GM23338 (cell line): ENCODE data around the gene SRCIN1.

Experiments
- CREB1 ChIP-seq: fragments of 250-450 bp; sonication (Bioruptor Pico); IDR thresholded peaks from 2 replicates; pipeline ENCODE4 v1.5.0; 2020; ENCODE audit warnings: low read depth, mild to moderate bottlenecking, moderate library complexity
- EZH2 ChIP-seq: fragments of 200-600 bp; sonication (generic); IDR thresholded peaks from one replicate; pipeline ENCODE4 v1.8.0; 2017; ENCODE audit warnings: antibody characterized with exemption, mild to moderate bottlenecking, low read depth; ENCODE audit not compliant: unreplicated experiment
- EZH2phosphoT487 ChIP-seq: fragments of 200-600 bp; sonication (generic); IDR thresholded peaks from one replicate; pipeline ENCODE4 v1.8.1; 2018; ENCODE audit warnings: antibody characterized with exemption; ENCODE audit not compliant: unreplicated experiment
- JUNB ChIP-seq: IDR thresholded peaks from one replicate; pipeline ENCODE4 v1.6.1; 2016; ENCODE audit warnings: antibody characterized with exemption; ENCODE audit not compliant: unreplicated experiment
- NANOG ChIP-seq: IDR thresholded peaks from 2 replicates; pipeline ENCODE4 v1.6.1; 2016; ENCODE audit warnings: antibody characterized with exemption, borderline replicate concordance
- POLR2AphosphoS5 ChIP-seq: IDR thresholded peaks from 2 replicates; pipeline ENCODE4 v1.6.1; 2016; ENCODE audit warnings: antibody characterized with exemption, low read depth
- STAT1 ChIP-seq: IDR thresholded peaks from one replicate; pipeline ENCODE4 v1.6.1; 2016; ENCODE audit warnings: antibody characterized with exemption; ENCODE audit not compliant: unreplicated experiment
- ZNF114 ChIP-seq: fragments of 250-450 bp; sonication (Bioruptor Pico); IDR thresholded peaks from 2 replicates; pipeline ENCODE4 v1.5.0; 2020; ENCODE audit warnings: mild to moderate bottlenecking, moderate library complexity
- ZNF331 ChIP-seq: fragments of 250-450 bp; sonication (Bioruptor Pico); IDR thresholded peaks from 2 replicates; pipeline ENCODE4 v1.5.0; 2020; ENCODE audit warnings: low read depth, mild to moderate bottlenecking, moderate library complexity
- TF ChIP-seq, protein P1 (sequence below): fragments of 250-450 bp; sonication (Bioruptor Pico); IDR thresholded peaks from 2 replicates; pipeline ENCODE4 v1.5.0; 2020; ENCODE audit warnings: mild to moderate bottlenecking, moderate library complexity
- TF ChIP-seq, protein P2 (sequence below), 2 experiments: fragments of 200-600 bp in 1 of 2; sonication (generic) in 1 of 2; conservative IDR thresholded peaks; 2 replicates each; pipeline versions ENCODE4 v1.5.1 to v1.6.1; 2016 to 2017; ENCODE audit warnings: antibody characterized with exemption in 2 of 2, low read depth in 2 of 2, mild to moderate bottlenecking in 2 of 2, moderate library complexity in 1 of 2
- TF ChIP-seq, protein P3 (sequence below): IDR thresholded peaks from 2 replicates; pipeline ENCODE4 v1.6.1; 2016; ENCODE audit warnings: antibody characterized with exemption
- TF ChIP-seq, protein P4 (sequence below): IDR thresholded peaks from one replicate; pipeline ENCODE4 v1.6.1; 2018; ENCODE audit warnings: antibody characterized with exemption; ENCODE audit not compliant: unreplicated experiment

DNA sequence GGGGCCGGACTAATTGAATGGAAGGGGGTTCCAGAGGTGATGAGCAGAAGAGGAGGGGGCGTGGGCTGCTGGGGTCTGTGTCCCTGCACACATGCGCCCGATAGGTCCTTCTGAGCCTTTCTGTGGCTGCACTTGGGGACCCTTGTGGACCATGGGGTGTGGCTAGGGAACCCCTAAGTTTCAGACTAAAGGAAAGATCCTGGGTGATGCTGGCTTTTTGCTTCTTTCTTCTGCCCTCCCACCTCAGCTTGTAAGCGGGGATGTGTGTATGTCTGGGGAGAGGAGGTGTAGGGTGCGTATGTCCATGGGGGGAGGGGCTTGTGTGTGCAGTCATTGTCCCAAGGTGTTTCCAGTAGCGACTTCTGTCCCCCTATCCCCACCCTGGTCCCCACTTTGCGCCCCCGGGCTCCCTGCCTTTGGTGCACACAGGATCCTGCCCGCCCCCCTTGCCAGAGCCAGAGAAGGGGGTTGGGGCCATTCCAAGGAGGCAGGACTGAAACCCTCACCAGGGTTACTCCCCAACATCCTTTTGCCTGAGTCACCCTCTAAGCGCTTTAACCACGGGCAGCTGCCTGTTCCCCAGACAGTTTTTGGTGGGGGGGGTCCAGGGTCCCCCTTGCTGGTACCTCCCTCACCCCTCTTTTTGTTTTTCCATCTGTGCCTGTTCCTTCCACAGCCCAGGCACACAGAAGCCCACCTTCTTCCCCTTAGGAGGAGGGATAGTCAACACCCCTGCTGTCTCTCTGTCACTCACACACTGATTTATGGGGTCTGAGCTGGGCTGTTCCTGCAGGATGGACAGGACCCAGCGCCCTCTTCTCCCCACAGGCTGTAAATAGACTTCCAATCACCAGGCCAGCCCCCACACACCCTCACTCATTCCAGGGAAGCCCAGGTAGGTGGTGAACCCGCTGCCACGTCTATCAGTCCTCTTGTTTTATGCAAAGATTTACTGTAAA lies 94.3 kb downstream of the SRCIN1 start:
- TF ChIP-seq EZH2phosphoT487 (no peak), POLR2AphosphoS5 (peak; percentile 53), EZH2 (no peak), CREB1 (CRISPR knock-in tag) (no peak), ZNF114 (CRISPR knock-in tag) (no peak), NANOG (no peak), STAT1 (no peak), JUNB (no peak), ZNF331 (CRISPR knock-in tag) (no peak)
- TF ChIP-seq, protein P1, sequence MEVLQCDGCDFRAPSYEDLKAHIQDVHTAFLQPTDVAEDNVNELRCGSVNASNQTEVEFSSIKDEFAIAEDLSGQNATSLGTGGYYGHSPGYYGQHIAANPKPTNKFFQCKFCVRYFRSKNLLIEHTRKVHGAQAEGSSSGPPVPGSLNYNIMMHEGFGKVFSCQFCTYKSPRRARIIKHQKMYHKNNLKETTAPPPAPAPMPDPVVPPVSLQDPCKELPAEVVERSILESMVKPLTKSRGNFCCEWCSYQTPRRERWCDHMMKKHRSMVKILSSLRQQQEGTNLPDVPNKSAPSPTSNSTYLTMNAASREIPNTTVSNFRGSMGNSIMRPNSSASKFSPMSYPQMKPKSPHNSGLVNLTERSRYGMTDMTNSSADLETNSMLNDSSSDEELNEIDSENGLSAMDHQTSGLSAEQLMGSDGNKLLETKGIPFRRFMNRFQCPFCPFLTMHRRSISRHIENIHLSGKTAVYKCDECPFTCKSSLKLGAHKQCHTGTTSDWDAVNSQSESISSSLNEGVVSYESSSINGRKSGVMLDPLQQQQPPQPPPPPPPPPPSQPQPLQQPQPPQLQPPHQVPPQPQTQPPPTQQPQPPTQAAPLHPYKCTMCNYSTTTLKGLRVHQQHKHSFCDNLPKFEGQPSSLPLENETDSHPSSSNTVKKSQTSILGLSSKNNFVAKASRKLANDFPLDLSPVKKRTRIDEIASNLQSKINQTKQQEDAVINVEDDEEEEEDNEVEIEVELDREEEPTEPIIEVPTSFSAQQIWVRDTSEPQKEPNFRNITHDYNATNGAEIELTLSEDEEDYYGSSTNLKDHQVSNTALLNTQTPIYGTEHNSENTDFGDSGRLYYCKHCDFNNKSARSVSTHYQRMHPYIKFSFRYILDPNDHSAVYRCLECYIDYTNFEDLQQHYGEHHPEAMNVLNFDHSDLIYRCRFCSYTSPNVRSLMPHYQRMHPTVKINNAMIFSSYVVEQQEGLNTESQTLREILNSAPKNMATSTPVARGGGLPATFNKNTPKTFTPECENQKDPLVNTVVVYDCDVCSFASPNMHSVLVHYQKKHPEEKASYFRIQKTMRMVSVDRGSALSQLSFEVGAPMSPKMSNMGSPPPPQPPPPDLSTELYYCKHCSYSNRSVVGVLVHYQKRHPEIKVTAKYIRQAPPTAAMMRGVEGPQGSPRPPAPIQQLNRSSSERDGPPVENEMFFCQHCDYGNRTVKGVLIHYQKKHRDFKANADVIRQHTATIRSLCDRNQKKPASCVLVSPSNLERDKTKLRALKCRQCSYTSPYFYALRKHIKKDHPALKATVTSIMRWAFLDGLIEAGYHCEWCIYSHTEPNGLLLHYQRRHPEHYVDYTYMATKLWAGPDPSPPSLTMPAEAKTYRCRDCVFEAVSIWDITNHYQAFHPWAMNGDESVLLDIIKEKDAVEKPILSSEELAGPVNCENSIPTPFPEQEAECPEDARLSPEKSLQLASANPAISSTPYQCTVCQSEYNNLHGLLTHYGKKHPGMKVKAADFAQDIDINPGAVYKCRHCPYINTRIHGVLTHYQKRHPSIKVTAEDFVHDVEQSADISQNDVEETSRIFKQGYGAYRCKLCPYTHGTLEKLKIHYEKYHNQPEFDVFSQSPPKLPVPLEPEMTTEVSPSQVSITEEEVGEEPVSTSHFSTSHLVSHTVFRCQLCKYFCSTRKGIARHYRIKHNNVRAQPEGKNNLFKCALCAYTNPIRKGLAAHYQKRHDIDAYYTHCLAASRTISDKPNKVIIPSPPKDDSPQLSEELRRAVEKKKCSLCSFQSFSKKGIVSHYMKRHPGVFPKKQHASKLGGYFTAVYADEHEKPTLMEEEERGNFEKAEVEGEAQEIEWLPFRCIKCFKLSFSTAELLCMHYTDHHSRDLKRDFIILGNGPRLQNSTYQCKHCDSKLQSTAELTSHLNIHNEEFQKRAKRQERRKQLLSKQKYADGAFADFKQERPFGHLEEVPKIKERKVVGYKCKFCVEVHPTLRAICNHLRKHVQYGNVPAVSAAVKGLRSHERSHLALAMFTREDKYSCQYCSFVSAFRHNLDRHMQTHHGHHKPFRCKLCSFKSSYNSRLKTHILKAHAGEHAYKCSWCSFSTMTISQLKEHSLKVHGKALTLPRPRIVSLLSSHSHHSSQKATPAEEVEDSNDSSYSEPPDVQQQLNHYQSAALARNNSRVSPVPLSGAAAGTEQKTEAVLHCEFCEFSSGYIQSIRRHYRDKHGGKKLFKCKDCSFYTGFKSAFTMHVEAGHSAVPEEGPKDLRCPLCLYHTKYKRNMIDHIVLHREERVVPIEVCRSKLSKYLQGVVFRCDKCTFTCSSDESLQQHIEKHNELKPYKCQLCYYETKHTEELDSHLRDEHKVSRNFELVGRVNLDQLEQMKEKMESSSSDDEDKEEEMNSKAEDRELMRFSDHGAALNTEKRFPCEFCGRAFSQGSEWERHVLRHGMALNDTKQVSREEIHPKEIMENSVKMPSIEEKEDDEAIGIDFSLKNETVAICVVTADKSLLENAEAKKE (CRISPR knock-in tag), result no peak
- TF ChIP-seq, protein P2, sequence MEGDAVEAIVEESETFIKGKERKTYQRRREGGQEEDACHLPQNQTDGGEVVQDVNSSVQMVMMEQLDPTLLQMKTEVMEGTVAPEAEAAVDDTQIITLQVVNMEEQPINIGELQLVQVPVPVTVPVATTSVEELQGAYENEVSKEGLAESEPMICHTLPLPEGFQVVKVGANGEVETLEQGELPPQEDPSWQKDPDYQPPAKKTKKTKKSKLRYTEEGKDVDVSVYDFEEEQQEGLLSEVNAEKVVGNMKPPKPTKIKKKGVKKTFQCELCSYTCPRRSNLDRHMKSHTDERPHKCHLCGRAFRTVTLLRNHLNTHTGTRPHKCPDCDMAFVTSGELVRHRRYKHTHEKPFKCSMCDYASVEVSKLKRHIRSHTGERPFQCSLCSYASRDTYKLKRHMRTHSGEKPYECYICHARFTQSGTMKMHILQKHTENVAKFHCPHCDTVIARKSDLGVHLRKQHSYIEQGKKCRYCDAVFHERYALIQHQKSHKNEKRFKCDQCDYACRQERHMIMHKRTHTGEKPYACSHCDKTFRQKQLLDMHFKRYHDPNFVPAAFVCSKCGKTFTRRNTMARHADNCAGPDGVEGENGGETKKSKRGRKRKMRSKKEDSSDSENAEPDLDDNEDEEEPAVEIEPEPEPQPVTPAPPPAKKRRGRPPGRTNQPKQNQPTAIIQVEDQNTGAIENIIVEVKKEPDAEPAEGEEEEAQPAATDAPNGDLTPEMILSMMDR (conservative IDR thresholded peaks at IDR 0.05; ENCODE audit: low read depth in 2 of 2), result no peak
- TF ChIP-seq, protein P3, sequence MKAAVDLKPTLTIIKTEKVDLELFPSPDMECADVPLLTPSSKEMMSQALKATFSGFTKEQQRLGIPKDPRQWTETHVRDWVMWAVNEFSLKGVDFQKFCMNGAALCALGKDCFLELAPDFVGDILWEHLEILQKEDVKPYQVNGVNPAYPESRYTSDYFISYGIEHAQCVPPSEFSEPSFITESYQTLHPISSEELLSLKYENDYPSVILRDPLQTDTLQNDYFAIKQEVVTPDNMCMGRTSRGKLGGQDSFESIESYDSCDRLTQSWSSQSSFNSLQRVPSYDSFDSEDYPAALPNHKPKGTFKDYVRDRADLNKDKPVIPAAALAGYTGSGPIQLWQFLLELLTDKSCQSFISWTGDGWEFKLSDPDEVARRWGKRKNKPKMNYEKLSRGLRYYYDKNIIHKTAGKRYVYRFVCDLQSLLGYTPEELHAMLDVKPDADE, result 0 out of 2 replicates have a peak, but pooled peaks have one; percentile 5
- TF ChIP-seq, protein P4, sequence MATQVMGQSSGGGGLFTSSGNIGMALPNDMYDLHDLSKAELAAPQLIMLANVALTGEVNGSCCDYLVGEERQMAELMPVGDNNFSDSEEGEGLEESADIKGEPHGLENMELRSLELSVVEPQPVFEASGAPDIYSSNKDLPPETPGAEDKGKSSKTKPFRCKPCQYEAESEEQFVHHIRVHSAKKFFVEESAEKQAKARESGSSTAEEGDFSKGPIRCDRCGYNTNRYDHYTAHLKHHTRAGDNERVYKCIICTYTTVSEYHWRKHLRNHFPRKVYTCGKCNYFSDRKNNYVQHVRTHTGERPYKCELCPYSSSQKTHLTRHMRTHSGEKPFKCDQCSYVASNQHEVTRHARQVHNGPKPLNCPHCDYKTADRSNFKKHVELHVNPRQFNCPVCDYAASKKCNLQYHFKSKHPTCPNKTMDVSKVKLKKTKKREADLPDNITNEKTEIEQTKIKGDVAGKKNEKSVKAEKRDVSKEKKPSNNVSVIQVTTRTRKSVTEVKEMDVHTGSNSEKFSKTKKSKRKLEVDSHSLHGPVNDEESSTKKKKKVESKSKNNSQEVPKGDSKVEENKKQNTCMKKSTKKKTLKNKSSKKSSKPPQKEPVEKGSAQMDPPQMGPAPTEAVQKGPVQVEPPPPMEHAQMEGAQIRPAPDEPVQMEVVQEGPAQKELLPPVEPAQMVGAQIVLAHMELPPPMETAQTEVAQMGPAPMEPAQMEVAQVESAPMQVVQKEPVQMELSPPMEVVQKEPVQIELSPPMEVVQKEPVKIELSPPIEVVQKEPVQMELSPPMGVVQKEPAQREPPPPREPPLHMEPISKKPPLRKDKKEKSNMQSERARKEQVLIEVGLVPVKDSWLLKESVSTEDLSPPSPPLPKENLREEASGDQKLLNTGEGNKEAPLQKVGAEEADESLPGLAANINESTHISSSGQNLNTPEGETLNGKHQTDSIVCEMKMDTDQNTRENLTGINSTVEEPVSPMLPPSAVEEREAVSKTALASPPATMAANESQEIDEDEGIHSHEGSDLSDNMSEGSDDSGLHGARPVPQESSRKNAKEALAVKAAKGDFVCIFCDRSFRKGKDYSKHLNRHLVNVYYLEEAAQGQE, result no peak
